WERI-Rb-1 (cell line): Measurements from ENCODE around the gene SVIL.

Experiments
- DNase-seq: peaks from one replicate; pipeline ENCODE4 v3.0.0-alpha.2; 2020
- H3K27ac ChIP-seq: fragments of 250-450 bp; sonication (Bioruptor Pico); 2 replicates; pipeline ENCODE4 v1.5.1; 2020; ENCODE audit warnings: mild to moderate bottlenecking, moderate library complexity
- H3K27me3 ChIP-seq: fragments of 250-450 bp; sonication (Bioruptor Pico); 2 replicates; pipeline ENCODE4 v1.5.1; 2021; ENCODE audit warnings: mild to moderate bottlenecking, low read depth, moderate library complexity; ENCODE audit not compliant: insufficient read depth, severe bottlenecking
- H3K36me3 ChIP-seq: fragments of 250-450 bp; sonication (Bioruptor Pico); 2 replicates; pipeline ENCODE4 v1.5.1; 2020; ENCODE audit warnings: mild to moderate bottlenecking, moderate library complexity
- H3K4me3 ChIP-seq: 2 replicates; pipeline ENCODE4 v1.5.1; 2011; ENCODE audit warnings: low read depth, mild to moderate bottlenecking, control low read depth, low read length
- H3K9me3 ChIP-seq: fragments of 250-450 bp; sonication (Bioruptor Pico); 2 replicates; pipeline ENCODE4 v1.5.1; 2021; ENCODE audit warnings: mild to moderate bottlenecking, moderate library complexity; ENCODE audit not compliant: severe bottlenecking
- CTCF ChIP-seq: IDR thresholded peaks from 2 replicates; pipeline ENCODE4 v1.5.1; 2011; ENCODE audit warnings: low read depth, mild to moderate bottlenecking, control low read depth, inconsistent platforms, low read length

SVIL gene

GRCh38 chr10:29437871-29438270 is 196.9 kb downstream of the SVIL start:
- Histone ChIP-seq H3K4me3 (no peak overlapping the region), H3K36me3 (no peaks in the 10 kb centered on the region), H3K27me3 (no peaks in the 10 kb centered on the region), H3K9me3 (no peaks in the 10 kb centered on the region), H3K27ac (no peak overlapping the region)
- no peak for TF ChIP-seq CTCF
- no peak for DNase-seq

- Histone ChIP-seq H3K27ac (no peak overlapping the region), H3K9me3 (no peaks in the 10 kb centered on the region)
- no peak for TF ChIP-seq CTCF
Observed at GRCh38 chr10:29435809-29436501, 198.8 kb downstream of the SVIL start.

GRCh38 chr10:29434111-29434510 is 200.7 kb downstream of the SVIL start:
- Histone ChIP-seq H3K9me3 (no peaks in the 10 kb centered on the region), H3K36me3 (no peaks in the 10 kb centered on the region), H3K27me3 (no peaks in the 10 kb centered on the region), H3K4me3 (no peak overlapping the region), H3K27ac (no peak overlapping the region)
- TF ChIP-seq CTCF: no peak
- DNase-seq: no peak

More at GRCh38 chr10:29435809-29436501, 198.8 kb downstream of the SVIL start:
- DNase-seq: no peak
- no peaks in the 10 kb centered on the region for H3K27me3 ChIP-seq
- H3K4me3 ChIP-seq: no peak overlapping the region
- H3K36me3 ChIP-seq: no peaks in the 10 kb centered on the region

DNA sequence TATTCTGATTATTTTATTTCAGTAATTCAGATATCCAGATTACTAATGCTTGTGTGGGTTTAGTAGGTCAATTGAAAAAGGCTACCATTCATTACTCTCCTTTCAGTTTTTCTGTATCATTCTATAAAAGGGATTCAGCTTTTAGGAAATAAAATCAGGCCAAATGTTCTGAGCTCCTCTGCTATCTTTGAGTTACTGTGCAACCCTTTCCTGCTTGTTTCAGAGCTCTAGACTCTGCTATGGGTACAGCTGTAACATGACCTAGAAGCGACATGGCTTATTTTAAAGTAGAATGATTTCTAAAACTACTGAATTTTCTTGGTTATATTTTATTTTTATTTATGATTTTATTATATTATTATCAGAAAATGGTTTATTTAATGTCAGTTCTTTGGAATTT is 203.1 kb downstream of the SVIL start:
- Histone ChIP-seq H3K27ac (no peak overlapping the region), H3K36me3 (no peaks in the 10 kb centered on the region), H3K4me3 (no peak overlapping the region), H3K27me3 (no peaks in the 10 kb centered on the region), H3K9me3 (no peaks in the 10 kb centered on the region)
- TF ChIP-seq CTCF: no peak
- DNase-seq: no peak

DNA sequence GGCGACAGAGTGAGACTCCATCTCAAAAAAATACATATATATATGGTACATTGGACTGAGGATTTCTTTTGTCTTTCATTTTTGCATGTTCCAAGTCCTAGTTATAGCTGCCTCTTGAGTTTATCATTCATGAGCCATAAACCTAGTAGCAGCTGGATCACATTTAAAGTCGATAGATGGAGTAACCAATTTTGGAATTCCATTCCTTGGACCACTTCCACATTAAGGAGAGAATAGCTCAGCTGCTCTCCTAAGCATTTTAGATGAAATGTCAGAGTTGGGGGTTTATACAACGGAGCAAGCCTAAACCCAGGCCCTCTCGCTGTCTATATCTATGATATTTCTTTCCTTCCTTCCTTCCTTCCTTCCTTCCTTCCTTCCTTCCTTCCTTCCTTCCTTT is 204.7 kb downstream of the SVIL start:
- Histone ChIP-seq H3K36me3 (no peaks in the 10 kb centered on the region), H3K27me3 (no peaks in the 10 kb centered on the region), H3K27ac (no peak overlapping the region), H3K9me3 (no peaks in the 10 kb centered on the region), H3K4me3 (no peak overlapping the region)
- TF ChIP-seq CTCF: no peak
- DNase-seq: no peak

DNA sequence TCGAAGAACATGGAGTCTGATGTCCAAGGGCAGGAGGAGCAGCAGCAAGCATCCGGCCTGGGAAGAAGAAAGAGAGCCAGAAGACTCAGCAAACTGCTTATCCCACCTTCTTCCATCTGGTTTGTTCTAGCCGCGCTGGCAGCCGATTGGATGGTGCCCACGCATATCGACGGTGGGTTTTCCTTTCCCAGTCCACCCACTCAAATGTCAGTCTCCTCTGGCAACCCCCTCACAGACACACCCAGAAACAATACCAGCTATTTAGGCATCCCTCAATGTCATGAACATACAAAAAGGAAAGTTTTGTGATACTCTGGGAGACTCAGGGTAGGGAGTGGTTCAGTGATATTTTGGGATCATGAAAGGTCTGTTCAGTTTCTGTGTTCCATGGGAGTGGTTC is 206.3 kb downstream of the SVIL start:
- Histone ChIP-seq H3K4me3 (no peak overlapping the region), H3K27me3 (no peaks in the 10 kb centered on the region), H3K36me3 (no peaks in the 10 kb centered on the region), H3K9me3 (no peaks in the 10 kb centered on the region), H3K27ac (no peak overlapping the region)
- no peak for TF ChIP-seq CTCF
- DNase-seq: no peak
